GM19324 (cell line): ENCODE measurements around the gene CACNA1C.
"Not testable (repeated sequence)": the region's sequence is repeated elsewhere in the genome, so short reads cannot be mapped to it uniquely, and the experiment has no call there.

Source experiments
- ATAC-seq: cut with Tn5 transposase; IDR thresholded peaks from one replicate; pipeline ENCODE4 v1.9.1; 2021; ENCODE audit warnings: mild to moderate bottlenecking, moderate library complexity; ENCODE audit not compliant: unreplicated experiment, low FRiP score

The CACNA1C gene

DNA sequence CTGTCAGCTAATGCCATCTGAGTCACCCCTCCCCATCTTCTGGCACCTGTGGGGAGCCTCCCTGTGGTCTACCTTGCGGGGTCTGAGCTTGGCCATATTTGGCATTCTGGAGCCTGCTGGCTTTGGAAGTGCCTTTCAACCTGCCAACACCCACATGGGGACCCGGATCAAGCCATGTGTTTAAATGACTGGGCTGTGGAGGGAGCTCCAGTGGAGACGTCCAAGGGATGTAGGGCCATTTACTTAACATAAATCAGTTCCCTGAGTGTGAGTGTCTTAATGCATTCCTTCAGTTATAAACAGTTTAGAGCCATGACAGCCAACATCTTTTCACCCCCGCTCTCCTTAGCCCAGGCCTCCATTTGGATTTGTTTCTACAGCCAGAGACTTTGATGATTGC lies 22.0 kb downstream of the CACNA1C start:
- no peak for ATAC-seq

DNA sequence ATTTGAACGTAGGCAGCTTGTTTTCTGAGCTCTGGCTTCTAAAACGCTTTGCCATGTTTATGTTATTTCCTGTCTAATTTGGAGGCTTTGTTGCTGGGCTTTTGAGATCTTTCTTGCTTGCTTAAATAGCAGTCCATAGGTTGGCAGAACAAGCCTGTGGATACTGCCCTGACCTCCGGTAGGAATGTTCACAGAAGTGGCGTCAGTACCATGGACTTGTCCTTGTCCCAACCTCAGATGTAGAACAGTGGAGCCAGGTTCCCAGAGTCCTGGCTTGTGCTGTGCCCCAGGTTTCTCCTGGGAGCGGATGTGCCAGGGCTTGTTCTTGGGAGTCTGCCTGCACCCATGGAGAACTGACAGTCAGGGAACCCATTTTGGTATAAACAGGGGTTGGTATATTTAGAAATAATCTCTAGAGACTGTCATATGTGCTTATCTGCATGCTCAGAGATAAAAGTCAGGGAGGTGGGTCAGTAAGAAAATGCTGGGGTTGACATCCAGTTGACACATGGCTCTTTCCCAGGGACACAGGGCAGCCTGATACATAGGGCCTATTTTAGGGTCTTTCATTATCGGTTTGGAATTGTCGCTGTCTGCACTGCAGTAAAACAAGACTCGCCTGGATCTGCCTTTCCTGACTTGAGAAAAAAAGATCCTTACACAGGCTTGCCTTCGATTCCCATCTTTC lies 22.9 kb downstream of the CACNA1C start:
- no peak for ATAC-seq

DNA sequence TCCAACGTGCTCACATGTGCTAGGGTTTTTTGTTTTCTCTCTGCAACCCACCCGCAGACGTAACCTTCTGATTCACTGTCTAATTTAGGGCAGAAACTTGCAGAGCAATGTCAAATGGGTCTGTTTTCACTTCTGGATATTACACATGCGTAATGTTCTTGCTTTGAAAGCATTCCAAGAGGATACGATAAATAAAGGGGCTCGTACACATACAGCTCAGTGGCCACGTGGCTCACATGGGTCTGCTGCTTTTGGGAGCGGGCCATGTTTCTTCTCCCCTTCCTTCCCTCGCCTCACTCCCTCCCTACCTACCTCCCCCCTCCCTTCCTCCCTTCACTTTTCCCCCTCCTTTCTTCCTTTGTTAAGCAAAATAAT lies 23.4 kb downstream of the CACNA1C start:
- no peak for ATAC-seq

DNA sequence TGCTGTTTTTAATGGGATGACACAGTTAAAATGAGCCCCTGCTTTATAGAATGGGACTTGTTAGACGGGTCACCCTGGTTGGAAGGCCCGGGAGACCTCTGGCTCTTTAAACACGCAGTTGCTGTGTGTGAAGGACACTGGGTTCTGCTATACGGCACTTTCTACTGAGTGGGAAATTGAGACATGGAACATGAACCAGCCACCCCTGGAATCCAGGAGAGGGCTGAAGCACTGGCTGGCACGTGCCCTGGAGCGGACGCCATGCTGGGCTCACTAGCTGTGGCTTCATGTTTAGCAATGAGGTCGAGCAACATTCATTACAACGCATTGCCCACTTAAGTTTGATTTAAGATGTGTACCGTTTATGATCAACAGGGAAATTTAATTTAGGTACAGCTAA lies 23.9 kb downstream of the CACNA1C start:
- ATAC-seq: no peak

DNA sequence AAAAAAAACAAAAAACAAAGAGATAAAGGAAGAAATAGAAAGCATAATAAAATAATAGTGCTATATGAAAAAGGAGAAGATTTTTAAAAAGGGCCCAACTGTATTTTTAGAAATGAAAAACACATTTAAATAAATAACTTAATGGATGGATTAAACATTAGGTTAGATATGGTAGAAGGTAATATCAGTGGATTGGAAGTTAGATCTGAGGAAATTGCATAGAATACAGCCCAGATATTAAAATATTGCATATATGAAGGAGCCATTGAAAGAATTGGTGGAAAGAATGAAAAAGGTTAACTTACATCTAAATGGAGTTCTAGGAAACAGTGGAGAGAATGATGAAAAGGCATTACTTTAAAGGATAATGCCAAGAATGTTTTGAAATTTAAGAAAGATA lies 27.8 kb downstream of the CACNA1C start:
- no peak for ATAC-seq

DNA sequence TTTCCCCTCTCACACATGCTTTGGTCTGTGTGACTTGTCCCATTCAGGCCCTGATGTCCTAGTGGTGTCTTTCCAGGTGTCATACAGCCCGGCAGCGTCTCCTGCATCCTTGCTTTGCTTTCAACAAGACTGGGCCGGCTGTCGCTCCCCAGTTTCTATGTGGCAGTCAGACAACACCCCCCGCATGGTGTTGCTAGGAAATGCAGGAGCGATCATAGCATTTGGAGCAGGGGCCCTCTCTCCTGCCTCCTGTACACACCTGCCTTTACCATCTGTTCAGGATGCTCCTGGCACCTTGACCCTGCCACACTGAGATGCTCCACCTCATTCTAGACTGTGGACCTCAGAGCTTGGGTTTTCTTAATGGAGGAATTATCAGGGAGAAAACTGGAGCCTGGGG lies 29.5 kb downstream of the CACNA1C start:
- ATAC-seq: no peak

DNA sequence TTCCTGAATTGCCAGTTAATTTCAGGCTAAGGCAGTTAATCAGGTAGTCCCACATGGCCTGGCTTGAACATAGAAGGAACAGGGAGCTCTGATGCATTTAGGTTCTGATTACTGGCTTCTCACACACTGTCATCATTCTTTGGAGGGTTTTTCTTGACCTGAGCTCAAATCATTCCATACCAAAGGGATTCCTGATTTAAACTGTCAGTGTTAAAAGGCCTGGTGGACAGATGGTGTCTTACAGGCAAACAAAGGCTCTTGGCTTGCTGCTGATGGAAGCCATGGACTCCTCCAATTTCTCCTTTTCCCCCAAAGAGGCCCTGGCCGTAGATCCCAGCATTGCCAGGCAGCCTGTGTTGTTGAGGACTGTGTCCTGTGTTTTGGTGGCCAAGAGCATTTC lies 30.2 kb downstream of the CACNA1C start:
- no peak for ATAC-seq

DNA sequence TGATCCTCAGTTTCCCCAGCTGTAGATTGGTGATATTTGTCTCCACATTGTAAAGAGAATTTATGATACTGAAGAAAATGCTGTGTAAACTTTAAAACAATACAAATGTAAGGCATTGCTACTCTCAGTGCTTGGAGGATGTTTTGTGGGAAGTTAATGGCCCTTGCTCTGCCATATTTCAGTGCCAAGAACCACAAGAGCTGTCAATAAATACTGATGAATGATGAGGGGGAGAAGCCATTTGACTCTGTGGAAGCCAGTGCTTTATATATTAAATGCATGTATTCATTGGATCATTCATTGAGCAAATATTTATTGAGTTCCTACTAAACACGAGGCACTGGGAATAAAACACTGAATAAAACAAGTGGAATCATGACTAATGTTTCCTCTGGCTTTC lies 30.8 kb downstream of the CACNA1C start:
- ATAC-seq: no peak

DNA sequence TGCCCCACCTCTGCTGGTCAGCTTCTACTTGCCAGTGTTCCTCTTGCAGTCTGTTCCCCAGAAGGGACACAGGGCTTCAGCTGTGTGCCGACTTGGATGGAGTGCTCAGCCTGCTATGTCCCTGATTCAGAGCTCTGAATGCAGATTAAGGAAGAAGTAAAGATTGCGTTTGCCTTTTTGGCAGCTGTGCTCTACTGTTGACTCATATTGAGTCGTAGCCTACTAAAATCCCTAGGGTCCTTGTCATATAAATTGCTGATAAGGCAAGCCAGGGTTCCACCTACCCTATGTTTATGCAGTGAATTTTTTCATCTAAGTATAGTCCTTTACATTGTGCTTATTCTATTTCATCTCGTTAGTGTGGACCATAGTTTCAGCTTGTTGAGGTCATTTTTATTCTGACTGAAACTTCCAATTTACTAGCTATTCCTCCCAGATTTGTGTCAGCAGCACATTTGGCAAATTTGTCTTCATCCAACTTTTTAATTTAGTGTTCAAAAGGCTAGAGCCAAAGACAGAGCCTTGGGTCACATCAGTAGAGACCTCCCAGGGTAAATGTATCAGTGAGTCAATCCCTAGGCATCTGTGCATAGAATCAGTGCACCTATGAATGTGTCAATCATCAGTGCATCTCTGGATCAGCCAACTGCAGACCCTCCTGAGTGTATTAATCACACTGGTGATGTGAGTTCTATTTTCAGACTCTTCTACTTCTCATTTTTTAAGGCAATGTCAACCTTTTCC lies 31.9 kb downstream of the CACNA1C start:
- no peak for ATAC-seq

DNA sequence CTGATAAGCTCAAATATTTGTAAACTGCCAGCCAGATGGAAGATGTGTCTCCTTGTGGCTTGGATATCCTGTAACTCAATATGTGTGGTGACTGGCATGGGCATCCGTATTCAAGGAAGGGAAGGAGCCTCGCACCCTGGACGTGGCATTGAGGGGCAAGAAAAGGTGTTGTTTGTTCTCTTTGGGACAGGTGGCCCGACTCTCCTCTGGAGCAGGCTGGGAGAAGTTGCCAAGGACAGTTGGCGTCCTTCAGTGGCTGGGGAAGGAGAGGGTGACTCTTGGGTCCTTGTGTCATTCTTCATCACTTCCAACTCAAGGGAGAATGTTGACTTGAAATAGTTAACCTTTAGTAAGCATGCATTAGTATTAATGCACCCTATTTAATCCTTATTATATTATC lies 39.6 kb downstream of the CACNA1C start:
- ATAC-seq: no peak

DNA sequence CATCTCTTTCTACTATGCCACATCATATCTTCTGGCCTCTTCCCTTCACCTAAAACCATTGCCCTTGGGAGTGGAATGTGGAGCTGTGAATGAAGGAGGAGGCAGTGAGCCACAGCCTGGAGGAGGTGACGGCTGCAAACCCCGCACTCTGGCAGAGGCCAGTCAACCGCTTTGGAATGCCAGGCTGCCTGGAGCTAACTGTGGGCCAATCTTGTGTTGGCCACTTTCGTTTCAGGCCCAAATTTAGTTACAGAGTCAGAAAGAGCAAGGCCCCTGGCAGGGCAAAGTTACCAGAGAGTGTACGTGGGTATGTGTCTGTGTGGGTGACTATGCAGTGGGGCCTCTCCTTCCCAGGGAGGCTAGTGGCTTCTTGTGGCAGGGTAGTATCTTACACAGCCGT lies 40.1 kb downstream of the CACNA1C start:
- no peak for ATAC-seq

DNA sequence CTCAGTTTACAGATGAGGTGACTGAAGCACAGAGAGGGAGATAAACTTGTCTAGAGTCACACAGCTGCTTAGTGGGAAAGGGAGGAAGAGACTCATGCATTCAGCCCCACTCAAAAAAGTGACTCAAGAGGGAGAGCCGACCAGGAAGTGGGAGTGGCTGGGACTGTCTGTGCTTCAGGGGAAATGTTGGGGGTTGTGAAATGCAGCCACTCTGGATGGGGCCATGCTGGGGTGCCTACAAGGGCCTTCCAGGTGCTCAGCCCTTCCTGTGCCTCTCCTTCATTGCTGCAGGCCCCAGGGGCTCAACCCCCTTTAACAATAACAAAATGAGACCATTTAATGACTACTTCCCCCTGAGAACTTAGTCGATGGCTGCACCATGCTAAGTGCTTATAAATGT lies 41.8 kb downstream of the CACNA1C start:
- ATAC-seq: no peak

DNA sequence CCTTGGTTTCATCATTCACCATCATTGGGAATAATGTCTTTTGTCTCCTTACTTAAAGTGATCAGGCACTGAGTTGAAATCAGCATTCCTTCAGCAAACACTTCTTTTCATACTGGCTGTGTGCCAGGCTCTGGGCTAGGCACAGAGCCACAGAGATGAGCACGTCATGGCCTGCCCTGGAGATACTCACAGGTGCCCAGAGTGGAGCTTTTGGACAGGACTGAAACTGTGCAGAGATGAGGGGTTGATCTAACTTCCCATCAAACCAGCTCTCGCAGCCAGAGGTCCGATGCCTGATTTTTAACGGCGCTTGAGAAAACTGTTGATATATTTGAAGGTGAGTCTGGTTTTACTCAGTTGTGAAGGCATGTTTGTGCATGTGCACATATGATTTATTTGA lies 43.1 kb downstream of the CACNA1C start:
- ATAC-seq: no peak

DNA sequence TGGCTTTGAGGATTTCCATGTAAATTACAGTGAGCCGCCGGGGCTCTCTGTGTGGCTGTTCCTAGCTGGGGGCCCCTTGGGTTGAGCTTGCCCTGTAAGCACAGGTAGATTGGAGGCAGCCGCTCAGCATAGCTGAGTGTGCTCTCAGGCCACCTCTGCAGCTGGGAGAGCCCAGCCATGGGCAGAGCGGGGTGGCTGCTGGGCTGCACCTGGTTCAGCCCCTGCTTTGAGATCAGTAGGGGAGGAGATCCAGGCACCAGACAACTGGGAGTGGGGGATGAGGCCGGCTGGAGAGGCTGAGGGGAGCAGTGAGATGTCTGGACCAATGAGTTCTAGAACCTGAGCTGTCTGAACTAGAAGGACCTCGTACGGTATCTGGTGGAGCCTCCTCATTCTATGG lies 44.8 kb downstream of the CACNA1C start:
- no peak for ATAC-seq

DNA sequence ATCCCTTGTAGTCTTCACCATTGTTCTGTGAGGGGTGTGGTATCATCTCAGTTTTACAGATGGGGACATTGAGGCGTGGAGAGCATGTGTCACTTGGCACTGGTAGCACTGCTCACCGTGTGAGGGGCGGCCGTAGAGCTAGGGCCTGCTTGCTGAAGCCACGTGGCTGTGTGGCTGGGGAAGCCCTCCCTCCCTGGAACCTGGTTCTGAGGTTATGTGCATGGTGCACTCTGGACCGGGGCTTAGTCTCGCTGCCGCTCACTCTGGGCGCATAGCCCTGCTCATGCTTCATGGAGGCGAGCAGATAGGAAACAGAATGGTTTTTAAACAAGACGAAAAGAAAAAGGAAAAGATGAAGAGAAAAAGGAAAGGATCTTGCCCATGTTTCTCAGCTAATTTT lies 46.1 kb downstream of the CACNA1C start:
- ATAC-seq: no peak

DNA sequence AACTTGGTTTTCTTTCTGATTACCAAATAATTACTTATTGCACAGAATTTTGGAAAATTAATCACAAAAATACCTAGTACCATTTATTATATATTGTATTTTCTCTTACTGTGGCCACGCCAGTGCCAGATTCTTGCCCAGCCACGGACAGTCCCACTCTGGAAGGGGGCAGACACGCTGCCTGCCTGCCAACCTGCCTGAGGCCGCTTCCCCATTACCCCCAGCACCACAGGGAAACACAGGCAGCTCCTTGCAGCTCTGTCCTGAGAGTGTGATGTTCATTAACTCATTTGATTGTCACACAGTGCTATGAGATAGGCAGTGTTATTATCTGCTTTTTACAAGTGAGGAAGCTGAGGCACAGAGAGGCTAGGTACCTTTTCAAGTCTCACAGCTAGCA lies 46.8 kb downstream of the CACNA1C start:
- ATAC-seq: no peak

DNA sequence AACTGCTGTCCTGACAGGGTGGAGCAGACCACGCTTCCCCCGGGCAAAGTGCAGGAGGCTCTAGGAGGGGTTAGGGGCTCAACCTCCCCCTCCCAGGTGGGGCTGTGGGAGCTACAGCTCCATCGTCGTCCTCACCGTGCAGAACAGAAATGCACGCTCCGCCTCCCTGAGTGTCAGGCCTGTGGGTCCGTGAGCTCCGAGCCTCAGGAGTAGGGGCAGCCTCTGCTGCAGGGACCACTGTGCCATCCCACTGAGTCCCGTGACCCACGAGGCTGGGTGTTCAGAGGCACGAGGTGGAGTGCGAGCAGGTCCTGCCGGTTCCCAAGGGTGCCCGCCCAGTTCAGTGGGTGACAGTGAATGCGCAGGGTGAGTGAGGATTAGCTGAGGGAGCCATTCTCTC lies 48.6 kb downstream of the CACNA1C start:
- no peak for ATAC-seq

DNA sequence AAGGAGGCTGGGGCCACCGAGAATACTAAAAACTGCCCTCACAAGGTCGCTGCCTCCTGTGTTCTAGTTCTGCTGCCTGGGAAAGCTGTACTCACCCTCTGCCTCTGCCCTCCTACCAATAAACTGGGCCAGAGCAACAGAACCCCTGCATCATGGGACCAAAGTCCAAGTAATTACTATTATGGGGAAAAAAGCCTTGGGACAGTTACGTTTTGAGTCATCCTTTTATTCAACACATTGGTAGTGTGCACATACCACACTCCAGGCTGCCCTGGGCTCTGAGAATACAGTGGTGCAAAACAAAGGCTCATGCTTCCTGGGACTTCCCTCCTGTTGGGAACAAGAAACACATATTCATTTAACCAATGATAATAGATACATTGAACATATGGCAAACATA lies 49.0 kb downstream of the CACNA1C start:
- no peak for ATAC-seq

DNA sequence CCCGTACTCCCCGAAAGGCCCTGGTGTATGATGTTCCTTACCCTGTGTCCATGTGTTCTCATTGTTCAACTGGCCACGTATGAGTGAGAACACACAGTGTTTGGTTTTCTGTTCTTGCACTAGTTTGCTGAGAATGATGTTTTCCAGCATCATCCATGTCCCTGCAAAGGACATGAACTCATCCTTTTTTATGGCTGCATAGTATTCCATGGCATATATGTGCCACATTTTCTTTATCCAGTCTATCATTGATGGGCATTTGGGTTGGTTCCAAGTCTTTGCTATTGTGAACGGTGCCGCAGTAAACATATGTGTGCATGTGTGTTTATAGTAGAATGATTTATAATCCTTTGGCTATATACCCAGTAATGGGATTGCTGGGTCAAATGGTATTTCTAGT lies 49.9 kb downstream of the CACNA1C start:
- ATAC-seq: not testable (repeated sequence)

DNA sequence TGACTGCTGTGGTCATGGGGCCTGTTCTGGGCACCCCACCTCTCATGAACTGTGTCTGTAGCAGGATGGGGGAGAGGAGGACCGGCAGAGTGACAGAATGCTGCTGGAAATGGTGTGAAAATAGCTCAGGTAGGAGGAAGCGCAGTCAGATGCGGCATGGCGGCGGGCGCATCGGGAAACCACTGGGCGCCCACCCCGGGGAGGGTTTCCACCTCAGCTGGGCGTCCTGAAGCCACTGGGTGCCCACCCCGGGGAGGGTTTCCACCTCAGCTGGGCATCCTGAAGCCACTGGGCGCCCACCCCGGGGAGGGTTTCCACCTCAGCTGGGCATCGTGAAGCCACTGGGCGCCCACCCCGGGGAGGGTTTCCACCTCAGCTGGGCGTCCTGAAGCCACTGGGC lies 52.6 kb downstream of the CACNA1C start:
- not testable (repeated sequence) for ATAC-seq

DNA sequence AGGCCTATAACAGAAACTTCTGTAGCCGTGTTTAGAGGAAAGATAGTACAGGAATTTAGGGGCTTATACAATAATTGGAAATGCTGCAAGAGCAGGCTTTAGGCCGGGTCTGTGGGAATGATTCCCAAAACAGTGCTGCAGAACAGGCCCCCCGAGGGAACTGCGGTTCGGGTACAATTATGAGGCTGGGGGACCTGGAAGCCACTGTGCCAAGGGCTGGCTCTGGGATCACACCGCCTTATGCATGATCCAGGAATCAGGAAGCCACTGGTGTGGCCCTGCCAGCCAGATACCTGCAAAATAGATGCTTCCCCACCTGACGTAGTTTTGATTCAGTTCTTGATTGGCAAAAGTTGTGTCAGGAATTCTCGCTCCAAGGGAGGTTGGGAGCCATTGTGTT lies 55.4 kb downstream of the CACNA1C start:
- no peak for ATAC-seq

DNA sequence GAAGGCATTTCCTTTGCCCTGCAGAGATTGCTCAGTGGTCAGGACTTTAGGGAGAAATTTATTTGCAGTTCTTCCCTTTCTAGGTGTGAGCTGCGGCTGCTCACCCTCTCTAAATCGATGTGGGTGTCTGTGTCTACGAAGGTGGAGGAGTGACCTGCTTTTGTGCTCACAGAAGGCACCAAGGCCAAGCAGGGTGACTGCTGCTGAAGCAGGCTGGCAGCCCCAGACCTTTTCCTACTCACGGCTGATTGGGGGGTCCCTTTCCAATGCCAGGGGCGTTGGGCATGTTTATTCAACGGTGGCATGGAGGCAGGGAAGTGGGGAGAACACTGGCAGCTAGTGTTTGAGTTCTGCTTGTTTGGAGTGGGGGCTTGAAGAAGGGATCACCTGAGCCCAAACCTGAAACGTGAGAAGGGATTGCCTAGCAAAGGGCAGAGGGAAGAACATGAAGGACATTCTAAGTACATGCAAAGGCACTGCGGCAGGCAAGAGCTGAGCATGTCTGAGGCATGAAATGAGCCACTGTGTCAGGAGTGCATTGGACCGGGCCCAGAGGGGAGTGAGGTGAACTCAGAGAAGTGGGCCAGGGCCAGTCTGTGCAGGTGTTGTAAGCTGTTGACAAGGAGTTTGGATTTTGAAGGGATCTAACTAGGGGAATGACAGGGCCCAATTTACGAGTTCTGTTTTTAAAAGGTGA lies 56.3 kb downstream of the CACNA1C start:
- ATAC-seq: no peak
